Prostate gland (tissue), 2 donors: ENCODE data around the gene SRPRA.

Source experiments
- POLR2A ChIP-seq: fragments of 450-650 bp; IDR thresholded peaks from one replicate; pipeline ENCODE4 v1.6.1; 2016; ENCODE audit warnings: antibody characterized with exemption, mild to moderate bottlenecking
- TF ChIP-seq, protein P1 (sequence below), 4 experiments: fragments of 200-600 bp in 2 of 4; fragments of 450-650 bp in 2 of 4; sonication (generic) in 2 of 4; IDR thresholded peaks; 1 replicate in 3 of 4; 2 replicates in 1 of 4; pipeline ENCODE4 v1.5.1; 2016 to 2019; ENCODE audit warnings: antibody characterized with exemption in 4 of 4, mild to moderate bottlenecking in 2 of 4, moderate library complexity in 2 of 4

GRCh38 chr11:126224647-126225294 is 43.9 kb downstream of the SRPRA start:
- TF ChIP-seq, protein P1, sequence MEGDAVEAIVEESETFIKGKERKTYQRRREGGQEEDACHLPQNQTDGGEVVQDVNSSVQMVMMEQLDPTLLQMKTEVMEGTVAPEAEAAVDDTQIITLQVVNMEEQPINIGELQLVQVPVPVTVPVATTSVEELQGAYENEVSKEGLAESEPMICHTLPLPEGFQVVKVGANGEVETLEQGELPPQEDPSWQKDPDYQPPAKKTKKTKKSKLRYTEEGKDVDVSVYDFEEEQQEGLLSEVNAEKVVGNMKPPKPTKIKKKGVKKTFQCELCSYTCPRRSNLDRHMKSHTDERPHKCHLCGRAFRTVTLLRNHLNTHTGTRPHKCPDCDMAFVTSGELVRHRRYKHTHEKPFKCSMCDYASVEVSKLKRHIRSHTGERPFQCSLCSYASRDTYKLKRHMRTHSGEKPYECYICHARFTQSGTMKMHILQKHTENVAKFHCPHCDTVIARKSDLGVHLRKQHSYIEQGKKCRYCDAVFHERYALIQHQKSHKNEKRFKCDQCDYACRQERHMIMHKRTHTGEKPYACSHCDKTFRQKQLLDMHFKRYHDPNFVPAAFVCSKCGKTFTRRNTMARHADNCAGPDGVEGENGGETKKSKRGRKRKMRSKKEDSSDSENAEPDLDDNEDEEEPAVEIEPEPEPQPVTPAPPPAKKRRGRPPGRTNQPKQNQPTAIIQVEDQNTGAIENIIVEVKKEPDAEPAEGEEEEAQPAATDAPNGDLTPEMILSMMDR (IDR thresholded peaks at IDR 0.05) = no peak
- no peak for TF ChIP-seq POLR2A
